Measurements from ENCODE around the gene PHLPP2. TPM values are rescaled to one million over a fixed set of nuclear protein-coding genes. Genes with fewer than 3 reads are reported as not detected.

PHLPP2 gene
- total and polyA plus RNA-seq, 10 of the 15 experiments (the other 5 are each of a cell fraction or from before 2014, with no cell fraction given): 1.0 to 13.2 (median 7.0) TPM

DNA sequence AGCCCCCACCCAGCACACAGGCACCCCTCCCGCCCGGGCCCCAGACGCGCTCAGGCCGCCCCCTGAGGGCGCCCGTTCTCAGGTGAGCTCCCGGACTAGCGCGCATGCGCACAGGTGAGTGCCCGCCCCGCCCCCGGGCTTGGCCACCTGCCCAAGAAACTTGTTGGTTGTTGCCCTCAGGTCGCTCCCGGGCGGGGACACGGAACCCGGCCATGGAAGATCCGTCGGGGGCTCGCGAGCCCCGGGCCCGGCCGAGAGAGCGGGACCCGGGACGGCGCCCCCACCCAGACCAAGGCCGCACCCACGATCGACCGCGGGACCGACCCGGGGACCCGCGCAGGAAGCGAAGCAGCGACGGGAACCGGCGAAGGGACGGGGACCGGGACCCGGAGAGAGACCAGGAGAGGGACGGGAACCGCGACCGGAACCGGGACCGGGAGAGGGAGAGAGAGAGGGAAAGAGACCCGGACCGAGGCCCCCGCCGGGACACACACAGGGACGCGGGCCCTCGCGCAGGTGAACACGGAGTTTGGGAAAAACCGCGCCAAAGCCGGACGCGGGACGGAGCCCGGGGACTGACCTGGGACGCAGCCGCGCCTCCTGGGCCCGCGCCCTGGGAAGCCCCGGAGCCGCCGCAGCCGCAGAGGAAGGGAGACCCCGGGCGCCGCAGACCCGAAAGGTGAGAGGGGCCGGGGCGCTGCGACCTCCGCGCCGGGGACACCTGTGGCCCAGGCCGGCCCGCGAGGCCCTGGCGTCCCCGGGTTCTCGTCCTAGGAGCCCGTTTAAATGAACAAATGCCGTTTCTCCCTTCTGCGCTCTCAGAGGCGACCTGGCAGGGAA lies 98.3 kb downstream of the PHLPP2 start, which contains the start of gene MARVELD3:
TSS of gene MARVELD3 (plus strand) at position 167 of the 840 bp plus-strand sequence. CDS start at position 213, 46 bp downstream.
- no peaks in the 10 kb centered on the region for H3K9me3 ChIP-seq (replicated peaks; ENCODE audit: control insufficient read depth, insufficient read depth, low read length)
- intact Hi-C loops (cut with micrococcal nuclease; ENCODE audit: unreplicated experiment) (no loop called here), in situ Hi-C loops (cut with MboI) (no loop called here)
- 2% methylated on average over 53 of the region's 98 CpGs for WGBS (ENCODE audit: insufficient coverage, insufficient replicate concordance, low lambda C conversion rate, missing lambda C conversion rate)
- CTCF ChIA-PET: no interaction called here
- peak within 1 kb of the TSS; percentile 90 for H3K4me2 ChIP-seq (ENCODE audit: control insufficient read depth, insufficient read depth)
- SMC1A ChIA-PET (ENCODE audit: uncharacterized antibody, unreplicated experiment): no interaction called here
- ATAC-seq: peak; percentile 44
- H3K79me2 ChIP-seq (ENCODE audit: control insufficient read depth, insufficient read depth, low read length): no peaks in the 10 kb centered on the region
- TF ChIP-seq IKZF1 (conservative IDR thresholded peaks at IDR 0.05) (peak; percentile 46; the same call in 1 of the 2 replicates), STAT1 (conservative IDR thresholded peaks at IDR 0.05) (no peak), EZH2 (IDR thresholded peaks at IDR 0.05; ENCODE audit: borderline replicate concordance, control insufficient read depth, low read depth, low read length) (no peak), LARP7 (IDR thresholded peaks at IDR 0.05) (peak; percentile 28; the same call in 1 of the 2 replicates), ZNF384 (IDR thresholded peaks at IDR 0.05; ENCODE audit: borderline replicate concordance, low read depth, low read length) (no peak), BCL11A (IDR thresholded peaks at IDR 0.05; ENCODE audit: low read depth, low read length) (no peak), FOXM1 (IDR thresholded peaks at IDR 0.05; ENCODE audit: low read depth, low read length) (no peak), ETV6 (conservative IDR thresholded peaks at IDR 0.05 in 1 of 2, IDR thresholded peaks at IDR 0.05 in 1 of 2; ENCODE audit: borderline replicate concordance in 1 of 2, low read depth in 1 of 2) (no peak), POLR2AphosphoS2 (IDR thresholded peaks at IDR 0.05; ENCODE audit: low read depth, low read length) (no peak), BMI1 (IDR thresholded peaks at IDR 0.05; ENCODE audit: borderline replicate concordance) (no peak), MYB (IDR thresholded peaks at IDR 0.05; ENCODE audit: borderline replicate concordance, low read depth, low read length) (no peak)
- TF ChIP-seq, protein P1, sequence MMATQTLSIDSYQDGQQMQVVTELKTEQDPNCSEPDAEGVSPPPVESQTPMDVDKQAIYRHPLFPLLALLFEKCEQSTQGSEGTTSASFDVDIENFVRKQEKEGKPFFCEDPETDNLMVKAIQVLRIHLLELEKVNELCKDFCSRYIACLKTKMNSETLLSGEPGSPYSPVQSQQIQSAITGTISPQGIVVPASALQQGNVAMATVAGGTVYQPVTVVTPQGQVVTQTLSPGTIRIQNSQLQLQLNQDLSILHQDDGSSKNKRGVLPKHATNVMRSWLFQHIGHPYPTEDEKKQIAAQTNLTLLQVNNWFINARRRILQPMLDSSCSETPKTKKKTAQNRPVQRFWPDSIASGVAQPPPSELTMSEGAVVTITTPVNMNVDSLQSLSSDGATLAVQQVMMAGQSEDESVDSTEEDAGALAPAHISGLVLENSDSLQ (IDR thresholded peaks at IDR 0.05): no peak
- TF ChIP-seq, protein P2, sequence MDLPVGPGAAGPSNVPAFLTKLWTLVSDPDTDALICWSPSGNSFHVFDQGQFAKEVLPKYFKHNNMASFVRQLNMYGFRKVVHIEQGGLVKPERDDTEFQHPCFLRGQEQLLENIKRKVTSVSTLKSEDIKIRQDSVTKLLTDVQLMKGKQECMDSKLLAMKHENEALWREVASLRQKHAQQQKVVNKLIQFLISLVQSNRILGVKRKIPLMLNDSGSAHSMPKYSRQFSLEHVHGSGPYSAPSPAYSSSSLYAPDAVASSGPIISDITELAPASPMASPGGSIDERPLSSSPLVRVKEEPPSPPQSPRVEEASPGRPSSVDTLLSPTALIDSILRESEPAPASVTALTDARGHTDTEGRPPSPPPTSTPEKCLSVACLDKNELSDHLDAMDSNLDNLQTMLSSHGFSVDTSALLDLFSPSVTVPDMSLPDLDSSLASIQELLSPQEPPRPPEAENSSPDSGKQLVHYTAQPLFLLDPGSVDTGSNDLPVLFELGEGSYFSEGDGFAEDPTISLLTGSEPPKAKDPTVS (IDR thresholded peaks at IDR 0.05; ENCODE audit: low read depth, low read length): no peak
- no peak for DNase-seq (ENCODE audit: low read depth, low spot score)
- H3K36me3 ChIP-seq (ENCODE audit: control insufficient read depth in 2 of 2, insufficient read depth in 2 of 2, low read length in 1 of 2): no peaks in the 10 kb centered on the region
- RAD21 ChIA-PET (ENCODE audit: unreplicated experiment): no interaction called here
- peak within 1 kb of the TSS; percentile 62 for H3K4me3 ChIP-seq
- H2AFZ ChIP-seq (ENCODE audit: control insufficient read depth, low read depth, low read length): peak within 1 kb of the TSS; percentile 77
- POLR2A ChIA-PET: no interaction called here
- H3K4me1 ChIP-seq (ENCODE audit: control insufficient read depth, insufficient read depth, low read length): peaks cover 5% of the 10 kb centered on the region; the same call in 1 of the 2 replicates
- no TSS peak for BruUV-seq (replicated peaks)
- H4K20me1 ChIP-seq (ENCODE audit: control insufficient read depth, insufficient read depth): no peaks in the 10 kb centered on the region
- H3K27ac ChIP-seq (ENCODE audit: control insufficient read depth, insufficient read depth): no peak within 1 kb of the TSS
- peak within 1 kb of the TSS; percentile 35; the same call in 1 of the 2 replicates for H3K9ac ChIP-seq (ENCODE audit: control insufficient read depth, insufficient read depth, low read length)
- no peaks in the 10 kb centered on the region; a peak in 1 of 4 replicates for H3K27me3 ChIP-seq (replicated peaks in 1 of 2; ENCODE audit: control insufficient read depth in 2 of 2, insufficient read depth in 2 of 2, low read length in 1 of 2)
- no peak for FAIRE-seq

Measured in GM12878 (cell line).